Measurements from ENCODE around the gene MYO1A.
"Not testable (repeated sequence)": the region's sequence is repeated elsewhere in the genome, so short reads cannot be mapped to it uniquely, and the experiment has no call there.

MYO1A gene

GRCh38 chr12:57087010-57087690 lies 37.2 kb upstream of the MYO1A start:
- TF ChIP-seq, protein P1, sequence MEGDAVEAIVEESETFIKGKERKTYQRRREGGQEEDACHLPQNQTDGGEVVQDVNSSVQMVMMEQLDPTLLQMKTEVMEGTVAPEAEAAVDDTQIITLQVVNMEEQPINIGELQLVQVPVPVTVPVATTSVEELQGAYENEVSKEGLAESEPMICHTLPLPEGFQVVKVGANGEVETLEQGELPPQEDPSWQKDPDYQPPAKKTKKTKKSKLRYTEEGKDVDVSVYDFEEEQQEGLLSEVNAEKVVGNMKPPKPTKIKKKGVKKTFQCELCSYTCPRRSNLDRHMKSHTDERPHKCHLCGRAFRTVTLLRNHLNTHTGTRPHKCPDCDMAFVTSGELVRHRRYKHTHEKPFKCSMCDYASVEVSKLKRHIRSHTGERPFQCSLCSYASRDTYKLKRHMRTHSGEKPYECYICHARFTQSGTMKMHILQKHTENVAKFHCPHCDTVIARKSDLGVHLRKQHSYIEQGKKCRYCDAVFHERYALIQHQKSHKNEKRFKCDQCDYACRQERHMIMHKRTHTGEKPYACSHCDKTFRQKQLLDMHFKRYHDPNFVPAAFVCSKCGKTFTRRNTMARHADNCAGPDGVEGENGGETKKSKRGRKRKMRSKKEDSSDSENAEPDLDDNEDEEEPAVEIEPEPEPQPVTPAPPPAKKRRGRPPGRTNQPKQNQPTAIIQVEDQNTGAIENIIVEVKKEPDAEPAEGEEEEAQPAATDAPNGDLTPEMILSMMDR (IDR thresholded peaks at IDR 0.05; ENCODE audit: control insufficient read depth, extremely low read depth, insufficient read depth) = no peak
- no peak for DNase-seq (ENCODE audit: low read depth)
- H3K4me3 ChIP-seq (ENCODE audit: low read depth, low read length) = peak overlapping the region; percentile 58

DNA sequence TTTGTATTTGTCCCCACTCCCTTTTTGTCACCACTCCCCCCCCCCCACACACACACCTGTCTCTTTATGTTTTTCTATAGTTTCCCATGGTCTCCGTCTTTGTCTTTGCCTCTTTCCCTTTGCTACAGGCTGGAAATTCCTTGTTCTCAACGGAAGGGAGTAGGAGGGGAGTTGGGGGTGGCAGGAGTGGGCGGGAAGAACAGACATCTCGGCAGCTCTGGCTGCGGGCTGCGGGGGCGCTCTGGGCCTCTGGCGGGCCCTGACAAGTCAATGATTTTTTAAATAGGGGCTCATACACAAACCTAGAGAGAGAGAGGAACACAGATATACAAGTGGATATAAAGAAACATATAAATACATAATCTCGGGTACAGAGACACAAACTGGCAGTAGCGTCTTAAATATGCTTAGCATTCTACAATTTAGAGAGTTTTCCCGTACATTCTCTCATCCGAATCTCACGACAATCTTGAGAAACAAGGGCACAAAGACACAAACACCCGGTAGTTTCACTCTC lies 36.6 kb upstream of the MYO1A start:
- TF ChIP-seq, protein P1 (IDR thresholded peaks at IDR 0.05; ENCODE audit: control insufficient read depth, extremely low read depth, insufficient read depth) = no peak
- no peak for DNase-seq (ENCODE audit: low read depth)
- H3K4me3 ChIP-seq (ENCODE audit: low read depth, low read length) = peak overlapping the region; percentile 58

DNA sequence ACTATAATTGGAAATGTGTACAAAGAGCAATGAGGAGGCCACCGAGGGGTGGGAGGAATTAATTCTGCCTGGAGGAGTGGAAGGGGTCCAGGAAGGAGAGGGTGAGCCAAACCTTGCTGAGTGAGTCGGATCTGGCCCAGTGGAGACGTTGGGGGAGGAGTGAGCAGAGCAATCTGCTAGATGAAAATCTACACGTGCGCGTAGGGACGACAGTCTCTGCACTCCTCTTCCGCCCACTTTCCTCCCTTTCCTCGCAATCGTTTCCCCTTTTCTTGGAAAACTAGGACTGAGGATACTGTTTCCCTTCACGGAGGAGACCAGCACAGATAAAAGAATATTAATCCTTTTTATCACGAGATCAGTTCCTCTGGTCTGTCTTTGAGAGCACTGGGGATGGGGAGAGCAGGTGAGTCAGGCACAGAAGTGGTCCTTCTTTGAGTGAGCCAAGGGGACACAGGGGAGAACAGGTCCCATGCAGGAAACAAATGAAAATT lies 36.1 kb upstream of the MYO1A start:
- DNase-seq (ENCODE audit: low read depth) = no peak
- no peak overlapping the region for H3K4me3 ChIP-seq (ENCODE audit: low read depth, low read length)
- TF ChIP-seq, protein P1 (IDR thresholded peaks at IDR 0.05; ENCODE audit: control insufficient read depth, extremely low read depth, insufficient read depth) = no peak

DNA sequence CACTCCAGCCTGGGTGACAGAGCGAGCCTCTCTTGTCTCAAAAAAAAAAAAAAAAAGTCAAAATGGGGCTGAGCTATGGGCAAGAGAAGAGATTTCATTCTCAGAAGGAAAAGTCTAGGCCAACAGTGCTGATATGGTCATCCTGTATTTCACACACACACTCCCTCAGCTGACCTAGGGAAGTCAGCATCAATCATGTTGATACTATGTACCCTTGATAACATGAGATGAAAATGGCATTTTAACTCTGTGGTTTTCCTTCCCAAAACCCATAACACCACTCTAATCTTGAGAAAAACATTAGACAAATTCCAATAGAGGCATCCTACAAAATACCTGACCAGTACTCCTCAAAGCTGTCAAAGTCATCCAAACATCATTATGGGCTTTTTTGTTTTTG lies 30.9 kb upstream of the MYO1A start:
- TF ChIP-seq, protein P1 (IDR thresholded peaks at IDR 0.05; ENCODE audit: control insufficient read depth, extremely low read depth, insufficient read depth) = no peak
- H3K4me3 ChIP-seq (ENCODE audit: low read depth, low read length) = no peak overlapping the region
- DNase-seq (ENCODE audit: low read depth) = no peak

- peak overlapping the region; percentile 80 for H3K4me3 ChIP-seq (ENCODE audit: low read depth, low read length)
- TF ChIP-seq, protein P1 (IDR thresholded peaks at IDR 0.05; ENCODE audit: control insufficient read depth, extremely low read depth, insufficient read depth) = no peak
- no peak for DNase-seq (ENCODE audit: low read depth)
Observed at GRCh38 chr12:57079821-57080220, 29.9 kb upstream of the MYO1A start.

DNA sequence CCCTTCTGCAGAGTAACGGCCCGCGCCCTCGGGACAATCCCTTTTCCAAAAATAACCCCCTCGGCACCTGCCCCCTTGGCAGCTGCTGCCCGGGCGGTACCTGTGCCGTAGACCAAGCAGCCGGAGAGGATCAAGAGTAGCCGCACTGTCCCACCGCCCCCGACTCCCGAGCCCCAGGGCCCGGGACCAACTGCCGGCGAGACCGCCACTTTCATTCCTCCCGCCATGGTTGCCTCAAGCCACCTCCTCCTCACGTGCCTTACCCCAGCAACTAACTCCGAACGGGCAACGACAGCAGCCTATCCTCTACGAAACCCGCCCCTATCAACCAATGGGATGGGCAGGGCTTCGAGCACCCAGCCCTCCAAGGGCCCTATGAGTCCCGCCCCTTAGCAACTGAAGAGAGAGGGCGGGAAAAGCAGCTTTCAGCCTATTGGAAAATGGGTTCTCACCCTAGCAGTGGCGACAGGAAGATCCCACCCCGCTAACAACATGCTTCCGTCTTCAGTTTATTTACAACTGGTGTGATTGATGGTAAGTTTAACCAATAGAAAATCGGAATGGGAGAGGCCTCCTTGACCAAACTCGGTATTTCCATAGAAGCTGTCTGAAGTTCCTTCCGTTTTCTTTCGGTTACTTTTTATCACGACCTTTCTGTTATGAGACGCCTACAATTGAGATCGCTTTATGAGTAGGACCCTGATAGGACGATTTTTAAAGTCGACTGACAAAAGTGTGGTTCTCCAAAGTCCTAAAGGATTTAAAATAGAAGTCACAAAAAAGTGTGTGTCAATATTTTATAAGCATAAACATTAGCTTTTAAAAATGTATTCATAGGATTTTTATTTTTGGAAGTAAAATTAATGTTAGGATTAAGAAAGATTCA lies 28.8 kb upstream of the MYO1A start, which contains the start of gene NEMP1:
Gene NEMP1 (minus strand): TSS at position 273 of the 886 bp plus-strand sequence. CDS start 46 bp downstream, at position 227.
- TF ChIP-seq, protein P1 (IDR thresholded peaks at IDR 0.05; ENCODE audit: control insufficient read depth, extremely low read depth, insufficient read depth) = no peak
- H3K4me3 ChIP-seq (ENCODE audit: low read depth, low read length) = peak within 1 kb of the TSS; percentile 80
- peak; percentile 100 for DNase-seq (ENCODE audit: low read depth)

DNA sequence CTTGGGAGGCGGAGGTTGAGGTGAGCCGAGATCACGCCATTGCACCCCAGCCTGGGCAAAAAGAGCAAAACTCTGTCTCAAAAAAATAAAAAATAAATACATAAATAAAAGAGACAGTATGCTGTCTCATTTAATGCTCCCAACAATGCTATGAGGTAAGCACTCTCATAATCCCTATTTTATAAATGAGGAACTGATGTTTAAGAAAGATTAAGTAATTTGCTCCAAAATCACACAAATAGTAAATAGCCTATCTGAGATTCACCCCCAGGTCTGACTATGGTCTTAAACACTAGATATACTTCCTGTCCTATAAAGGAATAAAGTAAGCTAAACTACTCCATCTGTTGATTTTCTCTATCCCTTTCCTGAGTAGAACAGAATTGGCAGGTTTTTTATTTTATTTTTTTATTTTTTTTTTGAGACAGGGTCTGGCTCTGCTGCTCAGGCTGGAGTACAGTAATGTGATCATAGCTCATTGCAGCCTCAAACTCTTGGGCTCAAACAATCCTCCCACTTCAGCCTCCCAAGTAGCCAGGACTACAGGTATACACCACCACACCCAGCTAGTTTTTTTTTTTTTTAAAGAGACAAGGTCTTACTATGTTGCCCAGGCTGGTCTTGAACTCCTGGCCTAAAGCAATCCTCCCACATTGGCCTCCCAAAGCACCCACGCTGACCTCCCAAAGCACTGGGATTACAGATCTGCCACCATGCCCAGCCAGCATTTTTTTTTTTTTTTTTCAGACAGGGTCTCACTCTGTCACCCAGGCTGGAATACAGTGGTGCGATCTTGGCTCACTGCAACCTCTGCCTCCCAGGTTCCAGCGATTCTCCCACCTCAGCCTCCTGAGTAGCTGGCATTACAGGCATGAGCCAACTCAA lies 23.9 kb upstream of the MYO1A start:
- H3K4me3 ChIP-seq (ENCODE audit: low read depth, low read length); DNase-seq (ENCODE audit: low read depth): not testable (repeated sequence)

Measured in LNCaP clone FGC (cell line).